NCI-H82 treated with DMSO at 0.1 percent for 48 hours (cell line): ENCODE data around the gene TAMALIN.

Source experiments
- DNase-seq: peaks from one replicate; lab custom pipeline; 2025; ENCODE audit not compliant: unreplicated experiment; lab: John Stamatoyannopoulos, UW

Gene TAMALIN

DNA sequence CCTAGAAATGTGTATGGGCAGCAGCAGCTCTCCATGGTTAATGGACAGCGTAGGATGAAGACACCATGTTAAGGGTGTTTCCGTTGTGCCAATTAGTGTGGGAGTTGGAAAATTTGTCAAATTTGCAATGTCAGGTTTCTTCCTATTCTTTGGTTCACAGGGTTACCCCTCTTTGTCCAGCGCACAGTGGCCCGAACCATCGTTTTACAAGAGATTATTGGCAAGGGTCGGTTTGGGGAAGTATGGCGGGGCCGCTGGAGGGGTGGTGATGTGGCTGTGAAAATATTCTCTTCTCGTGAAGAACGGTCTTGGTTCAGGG is 26.0 kb upstream of the TAMALIN start:
- DNase-seq: no peak

DNA sequence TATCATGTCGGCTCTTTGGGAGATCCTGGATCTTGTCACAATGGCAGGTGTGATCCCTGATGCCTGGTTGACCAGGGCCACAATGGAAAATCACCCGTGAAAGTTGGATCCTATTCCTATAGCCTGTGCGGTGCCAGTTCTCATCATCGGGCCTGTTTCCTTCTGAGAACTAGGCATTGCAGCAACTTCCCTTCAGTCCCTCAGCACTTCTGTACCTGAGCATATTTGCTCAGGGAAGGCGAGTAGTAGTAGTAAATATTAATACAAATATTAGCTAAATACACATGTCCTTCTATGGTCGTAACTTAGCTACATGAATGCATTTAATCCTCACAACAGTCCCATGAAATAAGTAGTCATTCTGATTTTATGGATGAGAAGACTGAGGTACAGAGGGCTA is 22.1 kb upstream of the TAMALIN start:
- no peak for DNase-seq

DNA sequence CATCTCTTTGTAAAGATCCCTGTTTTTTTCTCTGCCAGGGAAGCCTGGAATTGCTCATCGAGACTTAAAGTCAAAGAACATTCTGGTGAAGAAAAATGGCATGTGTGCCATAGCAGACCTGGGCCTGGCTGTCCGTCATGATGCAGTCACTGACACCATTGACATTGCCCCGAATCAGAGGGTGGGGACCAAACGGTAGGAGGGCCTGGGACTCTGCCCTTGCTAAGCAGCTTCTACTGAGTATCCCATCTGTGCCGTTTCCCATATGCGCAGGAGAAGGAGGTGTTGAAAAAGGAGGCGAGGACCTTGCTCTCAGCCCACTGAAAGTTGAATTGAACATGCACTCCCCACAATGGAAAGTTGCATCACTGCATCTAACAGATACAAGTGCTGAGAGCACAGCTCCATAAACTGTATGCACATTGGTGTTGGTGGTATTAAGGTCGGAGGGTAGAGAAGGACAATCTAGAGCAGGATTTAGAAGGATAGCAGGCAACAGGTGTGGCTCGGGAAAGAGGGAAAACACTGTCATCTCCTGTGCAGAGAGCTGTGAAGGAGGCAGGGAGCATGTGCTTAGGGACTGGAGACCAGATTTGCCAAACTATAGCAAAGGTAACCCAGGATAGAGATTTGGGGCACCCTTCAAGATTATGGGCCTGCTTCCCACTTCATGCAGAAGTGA is 21.5 kb upstream of the TAMALIN start:
- no peak for DNase-seq

DNA sequence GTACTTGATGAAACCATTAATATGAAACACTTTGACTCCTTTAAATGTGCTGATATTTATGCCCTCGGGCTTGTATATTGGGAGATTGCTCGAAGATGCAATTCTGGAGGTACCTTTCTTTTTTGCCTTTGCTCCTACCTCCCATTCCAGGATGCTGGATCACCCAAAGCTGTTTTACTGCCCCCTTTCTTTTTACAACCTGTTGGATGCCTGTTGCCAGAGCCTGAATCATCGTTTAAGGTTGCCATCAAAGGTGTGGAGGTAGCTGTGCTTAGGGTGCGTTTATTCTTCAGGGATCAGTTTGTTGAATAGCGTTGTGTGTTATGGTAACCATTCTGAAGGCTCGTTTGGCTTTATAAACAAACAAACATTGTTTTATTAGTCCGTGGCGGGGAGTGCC is 19.9 kb upstream of the TAMALIN start:
- DNase-seq: no peak

DNA sequence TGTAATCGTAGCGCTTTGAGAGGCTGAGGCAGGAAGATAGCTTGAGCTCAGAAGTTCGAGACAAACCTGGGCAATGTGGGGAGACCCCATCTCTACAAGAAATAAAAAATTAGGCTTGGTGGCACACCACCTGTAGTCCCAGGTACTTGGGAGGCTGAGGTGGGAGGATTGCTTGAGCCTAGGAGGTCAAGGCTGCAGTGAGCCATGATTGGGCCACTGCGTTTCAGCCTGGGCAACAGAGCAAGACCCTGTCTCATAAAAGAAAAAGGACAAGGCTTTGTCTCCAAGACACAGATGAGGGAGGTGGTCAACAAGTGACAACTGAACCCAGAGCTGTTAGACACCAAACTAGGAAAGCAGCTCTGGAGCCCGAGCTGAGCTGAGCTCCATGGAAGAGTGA is 14.5 kb upstream of the TAMALIN start:
- DNase-seq: no peak

DNA sequence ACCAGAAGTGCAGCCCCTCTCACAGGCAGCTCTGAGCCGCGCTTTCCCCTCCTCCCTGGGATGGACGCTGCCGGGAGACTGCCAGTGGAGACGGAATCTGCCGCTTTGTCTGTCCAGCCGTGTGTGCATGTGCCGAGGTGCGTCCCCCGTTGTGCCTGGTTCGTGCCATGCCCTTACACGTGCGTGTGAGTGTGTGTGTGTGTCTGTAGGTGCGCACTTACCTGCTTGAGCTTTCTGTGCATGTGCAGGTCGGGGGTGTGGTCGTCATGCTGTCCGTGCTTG is 12.3 kb upstream of the TAMALIN start:
- DNase-seq: no peak

DNA sequence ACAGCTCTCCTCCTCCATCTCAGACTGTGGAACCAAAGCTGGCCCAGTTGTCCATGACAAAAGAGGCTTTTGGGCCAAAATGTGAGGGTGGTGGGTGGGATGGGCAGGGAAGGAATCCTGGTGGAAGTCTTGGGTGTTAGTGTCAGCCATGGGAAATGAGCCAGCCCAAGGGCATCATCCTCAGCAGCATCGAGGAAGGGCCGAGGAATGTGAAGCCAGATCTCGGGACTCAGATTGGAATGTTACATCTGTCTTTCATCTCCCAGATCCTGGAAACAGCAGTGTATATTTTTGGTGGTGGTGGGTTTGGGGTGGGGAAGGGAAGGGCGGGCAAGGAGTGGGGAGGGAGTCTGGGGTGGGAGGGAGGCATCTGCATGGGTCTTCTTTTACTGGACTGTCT is 11.8 kb upstream of the TAMALIN start:
- DNase-seq: no peak

DNA sequence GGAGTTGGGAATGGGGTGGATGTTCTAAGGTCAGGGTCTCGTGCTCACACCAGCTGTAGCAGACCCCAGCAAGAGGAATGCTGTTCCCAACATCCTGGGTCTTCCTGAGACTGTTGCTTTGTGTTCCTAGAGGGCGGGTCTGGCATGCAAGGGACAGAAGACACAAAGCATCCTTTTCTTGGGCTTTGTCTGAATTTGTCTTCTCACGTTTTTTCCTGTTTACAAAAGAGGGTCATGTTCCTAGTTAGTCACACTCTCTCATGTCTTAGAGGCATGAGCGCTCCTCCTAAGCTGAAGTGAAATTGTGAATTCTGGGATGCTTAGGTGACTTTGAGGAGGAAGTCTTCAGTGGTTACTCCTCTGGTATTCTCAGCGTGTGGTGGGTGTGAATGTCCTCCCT is 9.6 kb upstream of the TAMALIN start:
- DNase-seq: no peak

DNA sequence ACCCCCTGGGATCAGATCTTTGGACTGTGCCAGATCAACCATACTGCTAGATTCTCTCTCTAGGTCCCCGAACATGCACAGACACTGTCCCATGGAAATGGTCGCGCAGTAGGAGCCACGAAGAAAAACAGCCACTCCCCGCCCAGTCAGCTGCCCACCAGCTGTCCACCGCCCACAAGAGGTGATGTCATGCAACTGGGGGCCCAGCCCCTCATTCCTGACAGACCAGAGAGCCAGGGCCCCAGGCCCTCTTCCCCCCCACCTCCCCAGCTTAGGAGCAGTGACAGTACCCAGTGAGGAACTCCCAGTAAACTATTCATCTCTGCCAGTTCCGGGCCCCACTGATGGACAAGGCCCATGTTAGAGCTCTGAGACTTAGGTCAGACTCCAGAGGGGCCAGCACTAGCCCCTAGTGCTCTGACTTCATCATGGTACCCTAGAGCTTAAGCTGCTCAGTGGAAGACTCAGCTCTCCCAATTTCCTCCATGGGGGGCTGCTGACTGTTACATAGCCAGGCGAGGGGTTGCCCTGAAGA is 3.7 kb upstream of the TAMALIN start:
- DNase-seq: no peak

DNA sequence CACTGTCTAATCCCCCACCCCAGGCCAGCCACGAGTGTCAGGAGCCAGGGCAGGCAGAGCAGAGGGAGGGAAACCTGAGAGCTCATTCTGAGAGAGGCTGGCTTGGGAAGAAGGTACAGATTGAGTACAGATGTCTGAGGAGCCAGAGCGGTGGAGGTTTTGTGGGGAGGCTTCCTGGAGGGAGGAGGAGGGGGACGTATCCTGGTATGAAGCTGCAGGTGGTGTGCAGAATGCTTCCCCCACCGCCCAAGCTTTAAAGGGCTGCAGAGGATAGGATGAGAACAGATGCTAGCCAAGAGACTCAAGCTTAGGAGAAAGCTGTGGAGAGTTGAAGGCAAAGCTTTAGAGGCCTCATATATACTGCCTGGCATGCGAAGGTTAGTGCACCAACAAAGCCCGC is 3.2 kb upstream of the TAMALIN start:
- DNase-seq: no peak

DNA sequence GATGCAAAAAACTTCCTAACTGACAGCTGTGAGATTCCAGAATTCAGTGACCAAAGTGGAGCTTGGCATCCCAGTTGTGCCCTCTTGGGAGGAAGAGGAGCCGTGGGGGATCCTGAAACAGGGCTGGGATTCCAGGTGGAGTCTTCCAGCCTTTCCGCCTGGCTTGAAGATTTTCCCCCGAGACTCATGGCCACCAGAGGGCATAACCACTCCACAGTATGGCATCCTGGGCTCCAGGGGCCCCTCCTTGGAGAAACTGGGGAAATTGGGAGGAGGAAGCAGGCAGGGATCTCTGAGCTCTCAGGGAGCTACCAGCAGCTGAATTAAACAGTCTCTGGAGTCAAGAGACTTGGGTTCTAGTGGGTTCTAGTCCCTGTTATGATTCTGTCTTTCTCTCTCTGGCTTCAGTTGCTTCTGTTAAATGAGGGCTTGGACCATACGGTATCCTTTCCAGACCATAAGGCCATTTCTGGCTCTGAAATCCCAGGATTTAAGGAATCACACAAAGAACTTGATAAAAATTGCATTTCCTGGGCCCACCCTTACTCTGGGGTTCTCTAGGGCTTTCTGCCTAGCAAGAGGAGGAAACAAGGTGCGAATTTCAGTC is 2.6 kb upstream of the TAMALIN start:
- DNase-seq: no peak

DNA sequence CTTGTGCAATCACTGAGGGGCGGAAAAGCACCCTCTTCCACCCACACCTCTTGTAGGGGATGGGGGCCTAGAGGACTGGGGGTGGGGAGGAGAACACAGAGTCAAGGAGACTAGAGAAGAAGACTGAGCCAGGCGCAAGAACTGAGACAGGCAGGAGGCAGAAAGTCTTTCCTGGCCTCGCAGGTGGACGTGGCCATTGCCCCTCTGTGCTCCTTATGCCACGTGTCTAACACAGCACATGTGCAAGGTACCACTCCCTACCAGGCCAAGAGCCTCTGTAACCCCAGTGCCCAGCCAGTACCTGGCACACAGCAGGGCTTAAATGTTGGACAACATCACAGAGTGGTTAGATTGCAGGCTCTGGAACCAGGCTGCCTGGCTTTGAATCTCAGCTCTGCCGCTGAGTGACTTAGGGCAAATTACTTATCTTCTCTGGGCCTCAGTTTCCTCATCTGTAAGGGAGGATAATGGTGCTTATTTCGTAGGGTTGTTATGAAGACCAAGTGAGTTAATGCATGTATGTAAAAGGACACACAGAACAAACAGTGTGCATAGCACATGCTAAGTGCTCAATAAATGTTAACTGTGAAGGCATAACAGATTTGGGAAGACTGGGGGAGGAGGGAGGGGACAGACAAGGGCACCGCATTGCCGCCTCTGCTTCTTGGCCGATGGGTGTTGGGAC is 1.4 kb upstream of the TAMALIN start:
- no peak for DNase-seq

DNA sequence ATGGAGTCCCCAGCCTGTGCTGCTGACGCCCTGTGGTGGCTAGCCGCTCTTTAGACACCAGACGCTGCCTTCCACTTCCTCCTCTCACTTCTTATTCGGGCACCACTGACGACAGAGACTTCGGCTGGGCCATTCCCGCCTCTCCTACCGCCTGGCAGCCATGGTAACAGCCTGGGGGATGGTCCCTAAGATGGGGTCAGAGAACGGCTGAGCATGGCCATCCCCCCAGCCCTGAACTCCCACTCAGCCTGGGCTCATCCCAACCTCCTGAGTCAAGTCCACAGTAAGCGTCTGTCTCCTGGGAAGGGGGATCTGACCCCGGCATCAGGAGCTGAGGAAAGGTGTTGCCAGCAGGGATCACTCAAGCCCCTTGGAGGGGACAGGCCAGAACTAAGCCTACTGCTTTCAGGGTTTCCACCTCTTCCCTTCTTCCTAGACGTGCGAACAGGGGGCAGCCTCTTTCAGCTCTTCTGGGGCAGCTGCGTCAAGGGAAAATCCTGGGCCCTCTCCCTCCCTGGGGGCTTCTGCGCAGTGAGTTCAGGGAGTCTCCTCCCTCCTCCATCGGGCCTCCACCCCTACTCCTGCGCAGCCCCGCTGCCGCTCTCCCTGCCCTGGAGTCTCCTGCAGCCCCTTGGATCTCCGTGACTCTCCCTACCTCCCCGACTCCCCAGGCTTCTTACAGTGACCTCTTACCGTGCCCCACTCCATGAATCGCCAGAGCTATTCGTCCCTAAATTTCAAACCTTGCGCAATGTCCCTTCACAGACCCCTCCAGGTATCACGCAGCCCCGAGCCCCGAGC is 643 bp upstream of the TAMALIN start:
- peak; percentile 29 for DNase-seq

DNA sequence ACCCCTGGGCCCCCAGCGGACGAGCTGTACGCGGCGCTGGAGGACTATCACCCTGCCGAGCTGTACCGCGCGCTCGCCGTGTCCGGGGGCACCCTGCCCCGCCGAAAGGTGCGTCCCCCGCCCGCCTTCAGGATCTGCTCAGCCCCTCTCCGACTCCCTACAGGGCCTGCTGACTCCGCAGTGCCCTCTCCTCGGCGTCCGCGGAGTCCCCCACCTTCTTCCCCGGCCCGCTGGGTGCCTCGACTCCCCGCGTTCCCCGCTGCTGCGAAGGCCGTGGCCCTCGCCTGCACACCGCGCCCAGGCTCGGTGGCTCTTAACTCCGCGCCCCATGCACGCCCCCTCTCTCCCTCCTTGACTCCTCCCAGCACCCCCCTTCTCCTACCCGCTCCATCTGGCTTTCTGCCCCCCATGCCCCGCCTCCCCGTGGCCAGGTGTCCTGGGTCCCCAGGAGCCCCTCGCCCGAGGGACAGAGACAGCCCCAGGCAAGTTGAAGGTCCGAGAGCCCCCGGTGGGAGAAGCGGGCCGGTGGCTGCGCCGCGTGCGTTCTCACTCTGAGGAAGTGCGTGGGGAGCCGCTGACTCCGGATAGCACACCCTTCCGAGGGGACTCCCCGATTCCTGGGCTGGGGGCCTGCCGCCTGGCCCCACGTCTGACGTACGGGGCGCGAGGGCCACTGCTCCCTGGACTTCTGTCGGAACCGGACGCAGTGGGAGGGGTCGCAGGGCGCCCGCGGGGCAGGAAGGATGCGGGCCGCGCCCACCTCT is 594 bp downstream of the TAMALIN start:
- no peak for DNase-seq

DNA sequence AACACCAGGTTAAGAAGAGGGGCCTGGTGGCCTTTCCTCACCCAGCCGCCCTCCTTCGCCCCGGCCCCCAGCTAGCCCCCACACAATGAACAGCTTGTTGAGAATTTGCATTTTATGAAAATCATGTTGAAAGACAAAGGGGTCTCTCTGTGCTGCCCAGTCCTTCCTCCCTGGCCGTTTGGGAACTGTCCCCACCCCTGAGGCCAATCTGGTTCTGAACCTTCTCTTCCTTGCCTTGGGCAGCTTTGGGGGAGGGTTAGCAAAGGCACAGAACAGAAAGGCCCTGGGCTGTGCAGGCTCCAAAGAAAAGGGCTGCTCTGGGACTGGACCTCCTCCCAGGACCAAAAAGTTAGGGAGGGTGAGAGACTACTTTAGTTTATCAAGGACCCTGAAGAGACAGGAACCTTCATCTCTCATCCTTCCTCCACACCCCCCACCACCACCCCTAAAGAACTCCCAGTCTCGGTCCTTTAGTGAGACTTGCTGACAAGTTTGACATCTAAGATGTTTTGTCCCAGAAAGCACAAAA is 1.3 kb downstream of the TAMALIN start:
- DNase-seq: no peak

DNA sequence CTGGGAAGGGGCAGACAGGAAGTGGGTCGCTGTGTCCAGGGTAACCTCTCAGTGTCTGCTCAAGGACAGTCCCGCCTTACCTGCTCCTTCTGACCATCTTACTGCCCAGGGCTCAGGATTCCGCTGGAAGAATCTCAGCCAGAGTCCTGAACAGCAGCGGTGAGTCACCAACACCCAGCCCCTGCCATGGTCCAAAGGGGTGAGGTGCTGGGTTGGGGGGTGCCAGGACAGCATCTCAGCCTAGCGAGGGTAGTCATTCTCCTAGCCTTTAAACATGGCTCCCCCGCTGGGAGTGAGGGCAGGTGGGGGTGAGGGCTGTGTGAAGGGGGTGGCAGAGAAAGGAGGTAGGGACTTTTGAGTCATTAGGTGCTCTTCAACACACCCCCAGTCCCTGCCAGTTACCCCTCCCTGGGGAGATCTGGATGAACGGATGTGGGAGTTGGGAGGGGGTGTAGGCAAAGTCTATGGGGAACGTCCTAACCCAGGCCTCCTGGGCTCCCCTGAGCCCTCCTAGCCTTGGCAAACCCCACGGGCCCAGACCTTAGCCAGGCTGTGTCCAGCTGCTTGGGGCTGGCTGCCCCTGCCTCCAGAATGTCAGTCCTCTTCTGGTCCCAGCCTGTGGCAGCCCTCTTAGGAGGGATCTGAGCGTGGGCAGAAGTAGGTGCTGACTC is 2.5 kb downstream of the TAMALIN start:
- no peak for DNase-seq

DNA sequence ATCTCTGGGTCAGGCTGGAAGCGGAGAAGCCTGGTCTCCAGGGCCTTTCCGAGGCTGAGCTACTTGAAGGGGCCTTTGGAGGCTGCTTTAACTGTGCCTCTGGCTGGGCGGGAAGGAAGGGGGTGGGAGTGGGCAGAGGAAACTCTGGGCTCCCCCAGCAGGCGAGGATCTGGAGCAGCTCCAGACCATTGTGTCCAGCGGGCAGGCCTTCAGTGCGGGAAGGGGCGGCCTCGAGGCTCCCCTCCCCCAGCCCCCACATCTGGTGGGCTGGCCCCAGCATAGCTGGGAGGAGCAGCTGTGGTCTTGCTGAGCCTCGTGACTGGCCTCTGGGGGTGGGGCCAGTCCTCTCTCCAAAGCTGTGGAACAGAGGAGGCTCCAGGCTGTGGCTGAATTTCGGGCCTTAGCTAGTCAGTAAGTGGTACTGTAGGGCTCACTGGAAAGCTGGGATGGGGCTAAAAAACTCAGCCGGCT is 3.4 kb downstream of the TAMALIN start:
- DNase-seq: peak; percentile 56

DNA sequence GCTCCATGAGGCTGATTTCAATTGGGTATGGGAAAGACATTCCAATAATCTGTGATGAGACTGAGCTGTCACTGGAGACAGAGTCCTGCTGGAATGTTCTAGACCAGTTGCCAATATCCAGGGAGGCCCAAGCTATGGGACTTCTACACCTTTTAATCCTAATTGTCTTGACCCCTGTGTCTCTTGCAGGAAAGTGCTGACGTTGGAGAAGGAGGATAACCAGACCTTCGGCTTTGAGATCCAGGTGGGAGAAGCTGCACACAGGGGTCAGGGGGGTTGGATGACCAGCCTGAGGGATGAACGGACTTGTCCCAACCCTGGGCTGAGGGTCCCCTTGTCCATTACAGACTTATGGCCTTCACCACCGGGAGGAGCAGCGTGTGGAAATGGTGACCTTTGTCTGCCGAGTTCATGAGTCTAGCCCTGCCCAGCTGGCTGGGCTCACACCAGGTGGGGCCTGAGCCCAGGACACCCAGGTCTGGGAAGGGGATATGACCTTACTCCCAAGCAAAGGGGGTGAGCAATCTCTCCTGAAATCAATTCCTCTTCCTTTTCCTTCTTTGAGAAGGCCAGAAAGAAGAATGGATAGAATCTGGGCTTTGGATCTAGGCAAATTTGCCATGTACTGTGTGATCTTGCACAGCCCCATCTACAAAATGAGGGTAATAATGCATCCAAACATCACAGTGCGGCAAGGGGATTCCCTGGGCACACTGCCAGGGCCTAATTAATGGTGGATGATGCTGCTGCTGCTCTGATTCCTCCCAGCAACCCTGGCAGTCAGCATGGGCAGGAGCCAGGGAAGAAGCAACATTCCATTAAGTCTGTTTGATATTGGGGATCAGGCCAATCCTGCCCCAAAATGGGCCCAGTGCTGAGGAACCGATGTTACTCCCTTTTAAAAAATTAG is 4.2 kb downstream of the TAMALIN start:
- no peak for DNase-seq

DNA sequence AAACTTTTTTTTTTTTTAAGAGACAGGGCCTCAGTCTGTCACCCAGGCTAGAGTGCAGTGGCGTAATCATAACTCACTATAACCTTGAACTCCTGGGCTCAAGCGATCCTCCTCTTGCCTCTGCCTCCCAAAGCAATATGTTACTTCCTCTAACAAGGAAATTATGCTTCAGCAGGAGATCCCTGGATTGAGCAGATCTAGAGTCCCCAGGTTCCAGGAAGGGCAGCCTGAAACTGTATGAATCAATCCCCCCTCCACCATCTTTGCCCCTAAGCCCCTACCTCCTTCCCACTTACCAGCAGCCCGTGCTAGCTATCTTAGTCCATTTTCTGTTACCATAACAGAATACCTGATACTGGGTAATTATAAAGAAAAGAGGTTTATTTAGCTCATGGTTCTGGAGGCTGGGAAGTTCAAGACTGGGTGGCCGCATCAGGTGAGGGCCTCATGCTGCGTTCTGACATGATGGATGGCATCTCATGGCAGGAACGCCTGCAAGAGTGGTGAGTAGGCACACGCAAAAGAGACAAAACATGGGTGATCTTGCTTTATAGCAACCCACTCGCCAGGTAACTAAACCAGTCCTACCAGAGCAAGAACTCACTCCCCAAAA is 5.0 kb downstream of the TAMALIN start:
- DNase-seq: no peak
